HCT116 (cell line): ENCODE results near the gene ERGIC3. TPM values are rescaled to one million over a fixed set of nuclear protein-coding genes. Genes with fewer than 3 reads are reported as not detected.

Experiments
- ATAC-seq: fragments of 200-7000 bp; cut with Tn5 transposase; 2 replicates; pipeline ENCODE4 v1.9.1; 2020; ENCODE audit warnings: mild to moderate bottlenecking, moderate library complexity
- BruUV-seq: library from RNA; stranded (reverse); fragments of 400-500 nt; replicated peaks from 2 replicates; lab custom pipeline; 2021; lab: Mats Ljungman, UMichigan
- CTCF ChIA-PET: fragments of 300-600 bp; sonication (Branson Sonifier 250); formaldehyde crosslinking; loops from one replicate; lab custom pipeline; 2021; ENCODE audit warnings: antibody characterized with exemption; lab: Charles Lee
- POLR2A ChIA-PET: fragments of 300-600, 350-600 bp; sonication (Branson Sonifier 250); formaldehyde crosslinking; loops from one replicate; lab custom pipeline; 2021; ENCODE audit warnings: antibody characterized with exemption; lab: Charles Lee
- RAD21 ChIA-PET, 2 experiments: fragments of 300-600 bp; sonication (Branson Sonifier 250); formaldehyde crosslinking; loops; one replicate each; lab custom pipeline; 2023; ENCODE audit warnings: low total read pairs in 2 of 2; ENCODE audit not compliant: uncharacterized antibody in 2 of 2, unreplicated experiment in 2 of 2, low non-redundant PET in 1 of 2; lab: Charles Lee
- DNase-seq: peaks from one replicate; pipeline ENCODE4 v3.0.0-alpha.2; 2010; ENCODE audit warnings: low read depth, low spot score
- H2AFZ ChIP-seq: fragments of 200-600 bp; shearing (Covaris generic), sonication (generic); 2 replicates; pipeline ENCODE4 v1.6.1; 2017; ENCODE audit warnings: low read depth, mixed run types, mixed read lengths, antibody characterized with exemption, low read length; ENCODE audit not compliant: poor library complexity, severe bottlenecking
- H3K27ac ChIP-seq: 2 replicates; pipeline ENCODE4 v1.5.1; 2012; ENCODE audit warnings: low read depth, low read length
- H3K27me3 ChIP-seq: fragments of 200-600 bp; sonication (generic); 2 replicates; pipeline ENCODE4 v1.6.1; 2016; ENCODE audit warnings: mixed run types, low read length, mixed read lengths; ENCODE audit not compliant: insufficient read depth
- H3K36me3 ChIP-seq, 2 experiments: fragments of 200-500 bp in 1 of 2; fragments of 200-600 bp in 1 of 2; sonication (Bioruptor generic) in 1 of 2; sonication (generic) in 1 of 2; 2 replicates each; pipeline versions ENCODE4 v1.5.1 to v1.6.1; 2014 to 2016; ENCODE audit warnings: low read length in 2 of 2, inconsistent platforms in 1 of 2, mixed read lengths in 1 of 2, mixed run types in 1 of 2; ENCODE audit not compliant: insufficient read depth in 2 of 2, control insufficient read depth in 1 of 2
- H3K4me1 ChIP-seq, 2 experiments: fragments of 200-600 bp in 1 of 2; sonication (generic) in 1 of 2; 2 replicates each; pipeline versions ENCODE4 v1.5.1 to v1.6.1; 2012 to 2017; ENCODE audit warnings: low read length in 2 of 2, inconsistent platforms in 1 of 2, mild to moderate bottlenecking in 1 of 2, mixed read lengths in 1 of 2, mixed run types in 1 of 2, moderate library complexity in 1 of 2; ENCODE audit not compliant: insufficient read depth in 2 of 2, control insufficient read depth in 1 of 2
- H3K4me2 ChIP-seq: fragments of 200-600 bp; sonication (generic); 2 replicates; pipeline ENCODE4 v1.6.1; 2017; ENCODE audit warnings: mixed run types, low read length, mixed read lengths
- H3K4me3 ChIP-seq, 2 experiments: fragments of 200-600 bp in 1 of 2; sonication (generic) in 1 of 2; replicated peaks in 1 of 2; 2 replicates each; pipeline ENCODE4 v1.5.1; 2011 to 2016; ENCODE audit warnings: low read length in 2 of 2, control low read depth in 1 of 2, low read depth in 1 of 2, mild to moderate bottlenecking in 1 of 2, mixed read lengths in 1 of 2, mixed run types in 1 of 2
- H3K79me2 ChIP-seq: fragments of 200-600 bp; sonication (generic); 2 replicates; pipeline ENCODE4 v1.6.1; 2017; ENCODE audit warnings: mild to moderate bottlenecking, mixed run types, low read length, moderate library complexity, mixed read lengths; ENCODE audit not compliant: insufficient read depth
- H3K9ac ChIP-seq: fragments of 200-600 bp; sonication (generic); 2 replicates; pipeline ENCODE4 v1.6.1; 2016; ENCODE audit warnings: low read length, mixed read lengths
- H3K9me2 ChIP-seq: fragments of 200-600 bp; sonication (generic), shearing (Covaris generic); 2 replicates; pipeline ENCODE4 v1.6.1; 2017; ENCODE audit warnings: mixed run types, mild to moderate bottlenecking, moderate library complexity; ENCODE audit not compliant: insufficient read depth
- H3K9me3 ChIP-seq, 2 experiments: fragments of 200-500 bp in 1 of 2; fragments of 200-600 bp in 1 of 2; sonication (Bioruptor generic) in 1 of 2; sonication (generic) in 1 of 2; 2 replicates each; pipeline ENCODE4 v1.6.1; 2014 to 2017; ENCODE audit warnings: low read length in 2 of 2, mixed read lengths in 2 of 2, inconsistent platforms in 1 of 2, low read depth in 1 of 2, mild to moderate bottlenecking in 1 of 2, mixed run types in 1 of 2, moderate library complexity in 1 of 2; ENCODE audit not compliant: control insufficient read depth in 1 of 2, insufficient read depth in 1 of 2
- H4K20me1 ChIP-seq: fragments of 200-600 bp; sonication (generic), shearing (Covaris generic); 2 replicates; pipeline ENCODE4 v1.6.1; 2017; ENCODE audit warnings: mixed run types, mild to moderate bottlenecking, moderate library complexity; ENCODE audit not compliant: insufficient read depth
- EGR1 ChIP-seq: IDR thresholded peaks from 2 replicates; pipeline ENCODE4 v1.6.1; 2012; ENCODE audit warnings: low read depth
- EZH2phosphoT487 ChIP-seq: fragments of 200-600 bp; IDR thresholded peaks from 2 replicates; pipeline ENCODE4 v1.6.1; 2018; ENCODE audit warnings: antibody characterized with exemption, borderline replicate concordance
- MAX ChIP-seq: IDR thresholded peaks from 2 replicates; pipeline ENCODE4 v1.6.1; 2012
- POLR2AphosphoS5 ChIP-seq: IDR thresholded peaks from 2 replicates; pipeline ENCODE4 v1.6.1; 2011; ENCODE audit warnings: mild to moderate bottlenecking, low read depth, low read length, moderate library complexity
- RAD21 ChIP-seq: IDR thresholded peaks from 2 replicates; pipeline ENCODE4 v1.6.1; 2012; ENCODE audit warnings: low read depth, mild to moderate bottlenecking
- REST ChIP-seq: IDR thresholded peaks from 2 replicates; pipeline ENCODE4 v1.6.1; 2012; ENCODE audit warnings: low read depth
- ZNF274 ChIP-seq: fragments of 200-500 bp; sonication (Bioruptor generic); IDR thresholded peaks from 2 replicates; pipeline ENCODE4 v1.6.1; 2014; ENCODE audit warnings: mild to moderate bottlenecking, low read depth, low read length, inconsistent platforms
- intact Hi-C: fragments of 100-400 bp; cut with micrococcal nuclease; formaldehyde crosslinking; loops from 2 replicates; pipeline ENCODE4 v1.10.0; 2022
- total RNA-seq: library from RNA; stranded (reverse); gene quantifications from one replicate; pipeline ENCODE4 v1.2.1, GENCODE V29; 2021; ENCODE audit not compliant: unreplicated experiment

The ERGIC3 gene
- total RNA-seq, 1 experiment from 2014 or later = 229 TPM

GRCh38 chr20:35547329-35547728 is 5.5 kb downstream of the ERGIC3 start:
- TF ChIP-seq RAD21 (no peak), ZNF274 (no peak), EZH2phosphoT487 (no peak), MAX (no peak), EGR1 (no peak), REST (no peak), POLR2AphosphoS5 (no peak)
- H3K27me3 ChIP-seq = no peaks in the 10 kb centered on the region
- intact Hi-C loops = loop anchor here (5.0 kb wide), 1 partner anchor 60 kb away; no protein-coding TSS in a partner anchor
- DNase-seq (no peak), ATAC-seq (no peak)
- CTCF ChIA-PET = no interaction called here
- no peak overlapping the region for H3K9ac ChIP-seq
- RAD21 ChIA-PET = no interaction called here
- no peaks in the 10 kb centered on the region for H3K9me3 ChIP-seq
- H3K79me2 ChIP-seq = peaks cover 8% of the 10 kb centered on the region
- H4K20me1 ChIP-seq = no peaks in the 10 kb centered on the region
- H3K4me3 ChIP-seq = no peak overlapping the region
- no peak overlapping the region for H3K27ac ChIP-seq
- no peak overlapping the region for H2AFZ ChIP-seq
- no peak overlapping the region for H3K4me2 ChIP-seq
- POLR2A ChIA-PET = no interaction called here
- peaks cover 28 to 33% of the 10 kb centered on the region in 2 experiments for H3K36me3 ChIP-seq
- no TSS peak for BruUV-seq
- no peaks in the 10 kb centered on the region for H3K9me2 ChIP-seq
- peaks cover 5 to 15% of the 10 kb centered on the region in 2 experiments; a peak in 3 of 4 replicates for H3K4me1 ChIP-seq
